GM12878 (cell line): Measurements from ENCODE around the gene FIBIN. TPM values are rescaled to one million over a fixed set of nuclear protein-coding genes. Genes with fewer than 3 reads are reported as not detected.

ENCODE experiments used
- ATAC-seq: fragments of 200-7000 bp; cut with Tn5 transposase; 3 replicates; pipeline ENCODE4 v1.9.1; 2020; ENCODE audit warnings: mild to moderate bottlenecking, moderate library complexity
- BruUV-seq: library from RNA; stranded (reverse); fragments of 400-500 nt; replicated peaks from 2 replicates; lab custom pipeline; 2021; lab: Mats Ljungman, UMichigan
- CTCF ChIA-PET: fragments of 300-600 bp; sonication (Branson Sonifier 250); formaldehyde crosslinking; extraction: SDS; loops from one replicate; lab custom pipeline; 2021; ENCODE audit warnings: inconsistent platforms; lab: Yijun Ruan, JAX
- POLR2A ChIA-PET: fragments of 350-600 bp; formaldehyde crosslinking; extraction: SDS; loops from one replicate; lab custom pipeline; 2021; ENCODE audit warnings: inconsistent platforms; lab: Charles Lee
- RAD21 ChIA-PET: fragments of 300-600 bp; sonication (Branson Sonifier 250); formaldehyde crosslinking; loops from one replicate; lab custom pipeline; 2023; ENCODE audit warnings: antibody characterized with exemption; ENCODE audit not compliant: unreplicated experiment; lab: Charles Lee
- SMC1A ChIA-PET: fragments of 300-600 bp; sonication (Branson Sonifier 250); formaldehyde crosslinking; loops from one replicate; lab custom pipeline; 2023; ENCODE audit not compliant: unreplicated experiment, uncharacterized antibody; lab: Charles Lee
- DNase-seq: peaks from one replicate; pipeline ENCODE4 v3.0.0-alpha.2; 2011; ENCODE audit warnings: low read depth, low spot score
- FAIRE-seq: peaks from 3 replicates; lab custom pipeline; 2011; peaks lifted over from hg19 to GRCh38; lab: Jason Lieb, UNC
- H2AFZ ChIP-seq: 2 replicates; pipeline ENCODE4 v1.6.0; 2011; ENCODE audit warnings: low read depth, low read length, control low read depth; ENCODE audit not compliant: control insufficient read depth
- H3K27ac ChIP-seq: 2 replicates; pipeline ENCODE4 v1.5.1; 2011; ENCODE audit warnings: control low read depth; ENCODE audit not compliant: control insufficient read depth, insufficient read depth
- H3K27me3 ChIP-seq, 2 experiments: replicated peaks in 1 of 2; 2 replicates each; pipeline versions ENCODE4 v1.6.0 to v1.6.1; 2011; ENCODE audit warnings: low read length in 1 of 2; ENCODE audit not compliant: control insufficient read depth in 2 of 2, insufficient read depth in 2 of 2
- H3K36me3 ChIP-seq, 2 experiments: 2 replicates each; pipeline ENCODE4 v1.5.1; 2011; ENCODE audit warnings: low read length in 1 of 2; ENCODE audit not compliant: control insufficient read depth in 2 of 2, insufficient read depth in 2 of 2
- H3K4me1 ChIP-seq: 2 replicates; pipeline ENCODE4 v1.6.1; 2011; ENCODE audit warnings: mild to moderate bottlenecking, low read length, moderate library complexity, mixed read lengths; ENCODE audit not compliant: control insufficient read depth, insufficient read depth
- H3K4me2 ChIP-seq: 2 replicates; pipeline ENCODE4 v1.6.0; 2011; ENCODE audit warnings: control low read depth; ENCODE audit not compliant: control insufficient read depth, insufficient read depth
- H3K4me3 ChIP-seq: fragments of 200-600 bp; sonication (generic); 2 replicates; pipeline ENCODE4 v1.5.1; 2016
- H3K79me2 ChIP-seq: 2 replicates; pipeline ENCODE4 v1.6.0; 2011; ENCODE audit warnings: low read length; ENCODE audit not compliant: control insufficient read depth, insufficient read depth
- H3K9ac ChIP-seq: 2 replicates; pipeline ENCODE4 v1.8.0; 2011; ENCODE audit warnings: low read length, control low read depth, mixed read lengths; ENCODE audit not compliant: control insufficient read depth, insufficient read depth
- H3K9me3 ChIP-seq: replicated peaks from 3 replicates; pipeline ENCODE4 v1.5.1; 2011; ENCODE audit warnings: mild to moderate bottlenecking, low read length; ENCODE audit not compliant: control insufficient read depth, insufficient read depth
- H4K20me1 ChIP-seq: 2 replicates; pipeline ENCODE4 v1.6.0; 2011; ENCODE audit not compliant: control insufficient read depth, insufficient read depth
- BACH1 ChIP-seq: fragments of 450-650 bp; IDR thresholded peaks from 2 replicates; pipeline ENCODE4 v1.6.1; 2017; ENCODE audit warnings: mild to moderate bottlenecking, borderline replicate concordance
- CREM ChIP-seq: IDR thresholded peaks from 2 replicates; pipeline ENCODE4 v1.6.1; 2014; ENCODE audit warnings: antibody characterized with exemption, low read depth
- NR2C1 ChIP-seq: fragments of 450-650 bp; IDR thresholded peaks from 2 replicates; pipeline ENCODE4 v1.6.1; 2017; ENCODE audit warnings: antibody characterized with exemption, mild to moderate bottlenecking, moderate library complexity
- POU2F2 ChIP-seq: IDR thresholded peaks from 3 replicates; pipeline ENCODE4 v1.6.1; 2011; ENCODE audit warnings: low read depth, mild to moderate bottlenecking, low read length, borderline replicate concordance
- RBBP5 ChIP-seq: fragments of 200-600 bp; sonication (generic); conservative IDR thresholded peaks from 2 replicates; pipeline ENCODE4 v1.6.1; 2016
- SREBF1 ChIP-seq: IDR thresholded peaks from 2 replicates; pipeline ENCODE4 v1.6.1; 2012; ENCODE audit warnings: mild to moderate bottlenecking, low read length
- STAT3 ChIP-seq: IDR thresholded peaks from 2 replicates; pipeline ENCODE4 v1.6.1; 2011; ENCODE audit warnings: low read depth, low read length, improper control_type of control experiment
- whole genome bisulfite sequencing: methylation state at CpG from one replicate; pipeline ENCODE4 v1.1.6; 2016; ENCODE audit warnings: low lambda C conversion rate; ENCODE audit not compliant: insufficient replicate concordance, insufficient coverage; ENCODE audit errors: missing lambda C conversion rate; 5-methylcytosine and 5-hydroxymethylcytosine counted together
- in situ Hi-C: fragments of 300-500 bp; cut with MboI; formaldehyde crosslinking; loops from 9 replicates; pipeline ENCODE4 v1.14.3; 2018; ENCODE audit warnings: mixed read lengths
- intact Hi-C: fragments of 100-400 bp; cut with micrococcal nuclease; formaldehyde crosslinking; loops from one replicate; pipeline ENCODE4 v1.14.2; 2022; ENCODE audit not compliant: unreplicated experiment
- polyA plus RNA-seq, 11 experiments: library from polyadenylated mRNA; depleted of rRNA in 4 of 11; unstranded in 6 of 11; stranded (reverse) in 5 of 11; fragments of >200 nt; fragmentation: Nextera tagmentation in 4 of 11; fragmentation: Illumina TruSeq in 1 of 11; extraction: Ambion mirVana in 4 of 11; extraction: Trizol in 1 of 11; gene quantifications; 1 replicate in 1 of 11; 2 replicates in 10 of 11; pipeline versions ENCODE4 v1.2.1 to v1.2.3, GENCODE V29; 2011 to 2016; ENCODE audit warnings: inconsistent platforms in 2 of 11, missing spikeins in 2 of 11, low read depth in 1 of 11
- total RNA-seq, 4 experiments: library from RNA; depleted of rRNA in 3 of 4; stranded (reverse); fragments of >200 nt in 3 of 4; fragmentation: Illumina TruSeq in 1 of 4; extraction: Trizol in 1 of 4; gene quantifications; 2 replicates each; pipeline versions ENCODE4 v1.2.1 to v1.2.3, GENCODE V29; 2013 to 2021
- TF ChIP-seq, protein P1 (sequence below): fragments of 450-650 bp; conservative IDR thresholded peaks from 2 replicates; pipeline ENCODE4 v1.6.1; 2017; ENCODE audit warnings: mild to moderate bottlenecking, moderate library complexity

The FIBIN gene
- total and polyA plus RNA-seq, 10 of the 15 experiments (the other 5 are each of a cell fraction or from before 2014, with no cell fraction given), result not detected

GRCh38 chr11:26944866-26945664 is 48.8 kb upstream of the FIBIN start:
- H4K20me1 ChIP-seq, result no peaks in the 10 kb centered on the region
- no peak for FAIRE-seq
- no peaks in the 10 kb centered on the region for H3K79me2 ChIP-seq
- no peak overlapping the region for H2AFZ ChIP-seq
- H3K9me3 ChIP-seq, result no peaks in the 10 kb centered on the region
- H3K27ac ChIP-seq, result no peak overlapping the region
- no peak overlapping the region for H3K9ac ChIP-seq
- no peaks in the 10 kb centered on the region for H3K4me1 ChIP-seq
- SMC1A ChIA-PET, result no interaction called here
- RAD21 ChIA-PET, result no interaction called here
- TF ChIP-seq SREBF1 (no peak), BACH1 (no peak), NR2C1 (no peak), STAT3 (no peak), POU2F2 (no peak), CREM (no peak), RBBP5 (no peak)
- TF ChIP-seq, protein P1, sequence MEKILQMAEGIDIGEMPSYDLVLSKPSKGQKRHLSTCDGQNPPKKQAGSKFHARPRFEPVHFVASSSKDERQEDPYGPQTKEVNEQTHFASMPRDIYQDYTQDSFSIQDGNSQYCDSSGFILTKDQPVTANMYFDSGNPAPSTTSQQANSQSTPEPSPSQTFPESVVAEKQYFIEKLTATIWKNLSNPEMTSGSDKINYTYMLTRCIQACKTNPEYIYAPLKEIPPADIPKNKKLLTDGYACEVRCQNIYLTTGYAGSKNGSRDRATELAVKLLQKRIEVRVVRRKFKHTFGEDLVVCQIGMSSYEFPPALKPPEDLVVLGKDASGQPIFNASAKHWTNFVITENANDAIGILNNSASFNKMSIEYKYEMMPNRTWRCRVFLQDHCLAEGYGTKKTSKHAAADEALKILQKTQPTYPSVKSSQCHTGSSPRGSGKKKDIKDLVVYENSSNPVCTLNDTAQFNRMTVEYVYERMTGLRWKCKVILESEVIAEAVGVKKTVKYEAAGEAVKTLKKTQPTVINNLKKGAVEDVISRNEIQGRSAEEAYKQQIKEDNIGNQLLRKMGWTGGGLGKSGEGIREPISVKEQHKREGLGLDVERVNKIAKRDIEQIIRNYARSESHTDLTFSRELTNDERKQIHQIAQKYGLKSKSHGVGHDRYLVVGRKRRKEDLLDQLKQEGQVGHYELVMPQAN, result no peak
- in situ Hi-C loops, result no loop called here
- no peak overlapping the region for H3K4me2 ChIP-seq
- no peak overlapping the region for H3K4me3 ChIP-seq
- intact Hi-C loops, result no loop called here
- DNase-seq, result no peak
- CTCF ChIA-PET, result no interaction called here
- no TSS peak for BruUV-seq
- no peak for ATAC-seq
- POLR2A ChIA-PET, result no interaction called here
- no peaks in the 10 kb centered on the region for H3K27me3 ChIP-seq
- H3K36me3 ChIP-seq, result no peaks in the 10 kb centered on the region
- 0% methylated on average over 3 of the region's 3 CpGs for WGBS
